ENCODE measurements around the gene GJA8.
"Not testable (repeated sequence)": the region's sequence is repeated elsewhere in the genome, so short reads cannot be mapped to it uniquely, and the experiment has no call there.

Gene GJA8

DNA sequence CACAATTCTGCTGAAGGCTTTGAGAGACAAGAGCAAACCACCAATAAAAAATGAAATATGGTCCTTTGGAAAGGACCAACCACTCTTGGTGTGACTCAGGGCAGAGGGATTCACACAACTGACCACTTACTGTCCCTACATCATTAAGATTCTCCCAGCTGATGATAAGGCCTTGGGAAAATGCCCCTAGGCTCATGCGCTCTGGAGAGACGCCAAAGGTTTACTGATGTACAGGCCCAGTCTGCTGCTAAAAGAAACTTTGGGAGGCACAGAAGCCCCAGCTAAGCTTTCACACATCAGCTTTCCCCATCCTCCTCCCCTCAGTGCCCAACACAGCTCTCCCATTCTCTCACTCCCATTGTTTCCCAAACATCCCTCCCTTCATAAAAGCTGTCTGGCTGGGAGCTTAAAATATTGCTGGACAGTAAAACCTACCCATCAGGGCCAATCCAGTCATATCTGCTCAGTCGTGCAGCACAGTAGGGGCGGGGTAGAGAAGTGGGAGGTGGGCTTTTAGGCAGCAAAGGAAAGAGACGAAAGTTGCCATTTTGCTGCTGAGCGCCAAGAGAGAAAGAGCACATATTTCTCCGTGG is at the start of gene GJA8:
TSS of gene GJA8 (plus strand) at position 543 of the 593 bp plus-strand sequence. CDS start 5,161 bp downstream, outside the sequence.
- no peak for DNase-seq (ENCODE audit: low read depth)

DNA sequence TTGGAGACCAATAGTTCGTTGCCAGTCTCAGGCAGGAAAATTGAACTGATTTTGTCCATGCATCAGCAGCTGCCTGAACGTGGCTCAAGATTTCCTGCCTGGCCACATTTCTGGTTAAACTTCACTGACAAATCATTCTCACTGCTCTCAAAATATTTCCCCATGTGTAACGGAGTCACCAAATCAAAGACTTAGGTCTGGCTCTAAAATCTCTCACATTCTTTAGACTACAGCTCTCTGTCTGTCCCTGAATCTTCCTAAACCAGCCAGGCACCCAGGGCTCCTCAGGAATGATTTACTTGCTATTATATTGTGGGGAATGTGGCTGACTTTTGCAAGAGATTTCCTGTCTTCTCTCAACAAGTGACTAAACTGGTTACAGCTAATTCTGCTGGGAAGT is 49.2 kb upstream of the GJA8 start:
- DNase-seq (ENCODE audit: low read depth) = no peak

DNA sequence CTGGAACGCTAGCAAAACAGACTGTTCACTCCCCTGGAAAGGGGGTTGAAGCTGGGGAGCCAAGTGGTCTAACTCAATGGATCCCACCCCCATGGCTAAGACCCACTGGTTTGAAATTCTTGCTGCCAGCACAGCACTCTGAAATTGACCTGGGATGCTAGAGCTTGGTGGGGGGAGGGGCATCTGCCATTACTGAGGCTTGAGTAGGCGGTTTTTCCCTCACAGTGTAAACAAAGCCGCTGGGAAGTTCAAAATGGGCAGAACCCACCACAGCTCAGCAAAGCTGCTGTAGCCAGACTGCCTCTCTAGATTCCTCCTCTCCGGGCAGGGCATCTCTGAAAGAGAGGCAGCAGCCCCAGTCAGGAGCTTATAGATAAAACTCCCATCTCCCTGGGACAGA is 47.6 kb upstream of the GJA8 start:
- not testable (repeated sequence) for DNase-seq (ENCODE audit: low read depth)

- DNase-seq (ENCODE audit: low read depth) = not testable (repeated sequence)
Observed at GRCh38 chr1:147855996-147856395, 46.6 kb upstream of the GJA8 start.

DNA sequence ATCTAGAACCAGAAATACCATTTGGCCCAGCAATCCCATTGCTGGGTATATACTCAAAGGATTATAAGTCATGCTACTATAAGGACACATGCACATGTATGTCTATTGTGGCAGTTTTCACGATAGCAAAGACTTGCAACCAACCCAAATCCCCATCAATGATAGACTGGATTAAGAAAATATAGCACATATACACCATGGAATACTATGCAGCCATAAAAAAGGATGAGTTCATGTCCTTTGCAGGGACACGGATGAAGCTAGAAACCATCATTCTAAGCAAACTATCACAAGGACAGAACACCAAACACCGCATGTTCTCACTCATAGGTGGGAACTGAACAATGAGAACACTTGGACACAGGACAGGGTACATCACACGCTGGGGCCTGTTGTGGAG is 35.4 kb upstream of the GJA8 start:
- DNase-seq (ENCODE audit: low read depth) = not testable (repeated sequence)

DNA sequence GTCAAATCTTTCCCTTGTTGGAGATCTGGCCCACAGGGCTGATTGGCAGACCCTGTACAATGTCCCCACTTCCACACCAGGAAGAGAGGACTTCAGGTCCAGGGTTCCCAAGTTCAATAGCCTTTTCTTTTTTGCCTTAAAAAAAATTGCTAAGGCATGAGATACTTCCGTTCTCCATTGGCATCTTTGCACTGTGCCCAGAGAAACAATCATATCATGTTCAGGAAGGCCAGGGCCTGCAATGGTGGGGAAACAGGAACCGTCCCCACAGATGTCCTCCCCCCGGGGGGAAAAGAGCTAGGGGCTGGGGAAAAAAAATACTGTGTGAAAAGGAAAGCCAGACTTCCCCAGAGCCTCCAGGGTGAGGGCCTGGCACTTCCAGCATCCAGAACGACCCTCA is 24.6 kb upstream of the GJA8 start:
- no peak for DNase-seq (ENCODE audit: low read depth)

- no peak for DNase-seq (ENCODE audit: low read depth)
Observed at GRCh38 chr1:147879911-147880310, 22.7 kb upstream of the GJA8 start.

GRCh38 chr1:147882535-147882934 is 20.1 kb upstream of the GJA8 start:
- no peak for DNase-seq (ENCODE audit: low read depth)

DNA sequence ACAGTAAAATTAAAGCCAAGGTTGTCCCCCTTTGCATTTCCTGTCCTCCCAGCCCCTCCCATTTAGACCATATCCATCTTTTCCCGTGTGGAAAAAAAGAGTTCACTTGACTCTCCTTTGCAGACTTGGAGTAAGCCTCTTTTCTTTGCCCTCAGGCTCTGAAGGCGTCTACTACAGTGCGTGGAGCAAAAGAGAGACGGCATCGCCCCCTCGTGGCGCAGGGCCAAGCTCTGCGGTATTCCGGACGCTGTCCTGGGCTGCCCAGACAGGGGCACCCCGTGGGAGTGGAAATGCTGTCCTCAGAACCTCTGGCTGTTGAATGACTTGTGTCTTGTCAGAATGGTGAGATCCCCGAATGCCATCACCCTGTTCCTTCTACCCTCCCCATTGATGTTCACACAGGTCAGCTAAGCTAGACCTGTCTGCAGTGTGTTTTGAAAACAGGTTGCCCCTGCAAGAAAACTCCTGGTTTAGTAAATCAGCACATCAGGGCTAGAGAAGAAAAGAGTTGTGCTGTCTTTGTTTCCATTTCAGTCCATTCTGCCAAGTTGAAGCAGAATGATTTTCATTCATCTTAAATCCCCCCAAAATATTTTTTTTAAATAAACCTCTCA is 12.3 kb upstream of the GJA8 start:
- peak; percentile 53 for DNase-seq (ENCODE audit: low read depth)

DNA sequence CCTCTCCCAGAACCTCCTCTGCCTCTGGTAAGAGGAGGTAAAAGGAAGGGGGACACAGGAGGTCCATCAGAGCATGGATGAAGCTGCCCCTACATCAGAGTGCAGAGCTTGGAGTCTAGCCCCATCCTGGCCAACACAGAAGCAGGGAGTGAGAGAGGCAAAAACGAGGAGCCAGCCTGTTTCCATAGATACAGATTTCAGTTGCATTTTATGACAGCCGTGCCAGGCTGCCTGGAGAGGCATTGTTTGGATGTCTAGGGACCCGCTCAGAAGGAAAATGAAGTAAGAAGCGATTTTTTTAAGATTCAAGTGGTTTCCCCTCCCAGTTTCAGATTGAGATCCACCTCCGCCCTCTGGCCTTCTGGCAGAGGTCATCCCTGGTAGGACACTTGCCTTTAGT is 11.5 kb upstream of the GJA8 start:
- DNase-seq (ENCODE audit: low read depth) = no peak

GRCh38 chr1:147892216-147892615 is 10.4 kb upstream of the GJA8 start:
- DNase-seq (ENCODE audit: low read depth) = no peak

DNA sequence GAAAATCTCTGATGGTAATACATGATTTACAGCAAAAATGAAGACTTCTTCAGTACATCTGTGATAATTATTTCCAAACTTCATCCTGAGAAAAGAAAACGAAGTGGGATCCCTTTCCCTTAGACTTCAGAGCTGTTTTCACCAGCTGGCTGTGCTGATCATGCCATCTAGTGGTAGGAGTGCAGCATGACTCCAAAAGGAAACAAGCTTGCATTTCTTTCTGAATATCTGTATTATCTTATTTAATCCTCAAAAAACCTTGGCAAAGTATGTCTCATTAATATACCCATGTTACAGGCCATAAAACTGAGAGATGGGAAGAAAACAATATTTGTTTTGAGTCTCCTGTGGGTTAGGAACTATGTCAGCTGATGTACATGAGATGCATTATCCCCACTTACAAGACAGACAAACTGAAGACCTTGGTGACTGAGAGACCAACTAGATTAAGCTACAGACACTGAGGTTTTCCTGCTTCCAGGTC is 9.8 kb upstream of the GJA8 start:
- DNase-seq (ENCODE audit: low read depth) = no peak

GRCh38 chr1:147895123-147895522 is 7.5 kb upstream of the GJA8 start:
- DNase-seq (ENCODE audit: low read depth) = no peak

GRCh38 chr1:147897029-147897752 is 5.4 kb upstream of the GJA8 start:
- DNase-seq (ENCODE audit: low read depth) = no peak

- no peak for DNase-seq (ENCODE audit: low read depth)
Observed at GRCh38 chr1:147897789-147898188, 4.8 kb upstream of the GJA8 start.

DNA sequence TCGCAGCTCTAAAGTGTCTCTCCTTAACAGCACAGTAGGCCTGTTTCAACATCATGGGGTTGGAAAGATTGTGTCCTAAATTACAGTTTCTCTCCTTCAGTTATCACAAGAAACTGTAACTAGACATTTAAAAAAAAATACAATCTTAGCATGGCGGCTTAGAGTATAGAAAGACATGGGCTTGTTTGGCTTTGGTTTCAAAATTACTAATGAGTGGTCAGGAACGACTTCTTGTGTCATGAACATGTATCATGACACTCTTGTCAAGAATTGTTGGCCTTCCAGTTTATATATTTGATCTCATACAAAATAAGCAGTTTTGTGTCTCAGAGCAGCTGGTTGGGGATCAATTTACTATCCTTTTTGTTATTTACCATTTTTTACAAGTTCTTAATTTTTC is 2.1 kb downstream of the GJA8 start:
- DNase-seq (ENCODE audit: low read depth) = no peak

- DNase-seq (ENCODE audit: low read depth) = no peak
Observed at GRCh38 chr1:147907786-147908509, 5.4 kb downstream of the GJA8 start.

DNA sequence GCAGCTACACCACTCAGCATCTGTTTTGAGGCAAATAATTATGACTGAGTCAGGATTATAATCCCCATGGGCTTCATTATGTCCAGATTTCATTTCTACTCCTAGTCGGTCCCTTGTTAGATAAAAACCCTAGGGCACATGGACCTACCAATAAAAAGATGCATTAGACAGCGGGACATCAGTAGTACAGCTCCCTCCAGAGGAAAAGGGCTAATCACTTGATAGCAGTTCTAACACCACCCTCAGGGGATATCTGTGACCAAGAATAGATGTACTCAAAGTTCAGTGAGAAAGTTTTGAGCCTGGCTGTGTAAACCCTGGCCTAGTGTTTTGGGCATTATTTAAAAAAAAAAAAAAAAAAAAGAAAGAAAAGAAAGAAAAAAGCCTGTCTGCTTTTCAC is 10.0 kb downstream of the GJA8 start:
- DNase-seq (ENCODE audit: low read depth) = no peak

- DNase-seq (ENCODE audit: low read depth) = no peak
Observed at GRCh38 chr1:147913362-147913942, 10.9 kb downstream of the GJA8 start.

- DNase-seq (ENCODE audit: low read depth) = no peak
Observed at GRCh38 chr1:147919896-147920295, 17.3 kb downstream of the GJA8 start.

- no peak for DNase-seq (ENCODE audit: low read depth)
Observed at GRCh38 chr1:147924813-147925212, 22.2 kb downstream of the GJA8 start.

- not testable (repeated sequence) for DNase-seq (ENCODE audit: low read depth)
Observed at GRCh38 chr1:147927215-147927614, 24.6 kb downstream of the GJA8 start.

Measured in stimulated activated CD8-positive, alpha-beta memory T cell treated with anti-CD3 and anti-CD28 coated beads, Interleukin-4, amount 100 ng/mL, for 24 hours (primary cell).